Neutrophil (primary cell): ENCODE data around the gene OR5AN1.

Source experiments
- H3K27ac ChIP-seq: fragments of 200-600 bp; sonication (generic); 2 replicates; pipeline ENCODE4 v1.5.1; 2016; ENCODE audit warnings: mild to moderate bottlenecking, moderate library complexity
- H3K27me3 ChIP-seq: fragments of 200-600 bp; sonication (generic); 2 replicates; pipeline ENCODE4 v1.6.0; 2016; ENCODE audit warnings: mild to moderate bottlenecking
- H3K36me3 ChIP-seq: fragments of 200-600 bp; sonication (generic); 2 replicates; pipeline ENCODE4 v1.5.1; 2017
- H3K4me1 ChIP-seq, 2 experiments: fragments of 200-600 bp in 1 of 2; sonication (generic) in 1 of 2; 1 replicate in 1 of 2; 2 replicates in 1 of 2; pipeline versions ENCODE4 v1.5.1 to v1.6.1; 2013 to 2016; ENCODE audit warnings: low read depth in 1 of 2, low read length in 1 of 2, mild to moderate bottlenecking in 1 of 2, moderate library complexity in 1 of 2; ENCODE audit not compliant: control insufficient read depth in 1 of 2, insufficient read depth in 1 of 2
- H3K4me3 ChIP-seq, 2 experiments: fragments of 200-600 bp in 1 of 2; sonication (generic) in 1 of 2; 1 replicate in 1 of 2; 2 replicates in 1 of 2; pipeline ENCODE4 v1.5.1; 2013 to 2016; ENCODE audit warnings: low read depth in 1 of 2, low read length in 1 of 2, mild to moderate bottlenecking in 1 of 2, moderate library complexity in 1 of 2
- H3K9me3 ChIP-seq: fragments of 200-600 bp; sonication (generic); 2 replicates; pipeline ENCODE4 v1.5.1; 2016
- TF ChIP-seq, protein P1 (sequence below): fragments of 200-600 bp; sonication (generic); IDR thresholded peaks from 2 replicates; pipeline ENCODE4 v1.5.1; 2016; ENCODE audit warnings: antibody characterized with exemption

Gene OR5AN1

GRCh38 chr11:59380263-59381059 is 21.8 kb downstream of the OR5AN1 start:
- TF ChIP-seq, protein P1, sequence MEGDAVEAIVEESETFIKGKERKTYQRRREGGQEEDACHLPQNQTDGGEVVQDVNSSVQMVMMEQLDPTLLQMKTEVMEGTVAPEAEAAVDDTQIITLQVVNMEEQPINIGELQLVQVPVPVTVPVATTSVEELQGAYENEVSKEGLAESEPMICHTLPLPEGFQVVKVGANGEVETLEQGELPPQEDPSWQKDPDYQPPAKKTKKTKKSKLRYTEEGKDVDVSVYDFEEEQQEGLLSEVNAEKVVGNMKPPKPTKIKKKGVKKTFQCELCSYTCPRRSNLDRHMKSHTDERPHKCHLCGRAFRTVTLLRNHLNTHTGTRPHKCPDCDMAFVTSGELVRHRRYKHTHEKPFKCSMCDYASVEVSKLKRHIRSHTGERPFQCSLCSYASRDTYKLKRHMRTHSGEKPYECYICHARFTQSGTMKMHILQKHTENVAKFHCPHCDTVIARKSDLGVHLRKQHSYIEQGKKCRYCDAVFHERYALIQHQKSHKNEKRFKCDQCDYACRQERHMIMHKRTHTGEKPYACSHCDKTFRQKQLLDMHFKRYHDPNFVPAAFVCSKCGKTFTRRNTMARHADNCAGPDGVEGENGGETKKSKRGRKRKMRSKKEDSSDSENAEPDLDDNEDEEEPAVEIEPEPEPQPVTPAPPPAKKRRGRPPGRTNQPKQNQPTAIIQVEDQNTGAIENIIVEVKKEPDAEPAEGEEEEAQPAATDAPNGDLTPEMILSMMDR: no peak
- Histone ChIP-seq H3K9me3 (no peaks in the 10 kb centered on the region), H3K27me3 (no peaks in the 10 kb centered on the region), H3K27ac (no peak overlapping the region), H3K4me1 (no peaks in the 10 kb centered on the region), H3K36me3 (no peaks in the 10 kb centered on the region), H3K4me3 (no peak overlapping the region)

GRCh38 chr11:59394186-59394585 is 35.5 kb downstream of the OR5AN1 start:
- H3K36me3 ChIP-seq: no peaks in the 10 kb centered on the region
- no peaks in the 10 kb centered on the region for H3K4me1 ChIP-seq
- H3K4me3 ChIP-seq: no peak overlapping the region
- no peaks in the 10 kb centered on the region for H3K27me3 ChIP-seq
- no peak overlapping the region for H3K27ac ChIP-seq
- TF ChIP-seq, protein P1: no peak
- H3K9me3 ChIP-seq: no peaks in the 10 kb centered on the region

GRCh38 chr11:59400461-59401261 is 42.0 kb downstream of the OR5AN1 start:
- no peaks in the 10 kb centered on the region for H3K36me3 ChIP-seq
- H3K27ac ChIP-seq: no peak overlapping the region
- no peaks in the 10 kb centered on the region for H3K27me3 ChIP-seq
- no peak overlapping the region for H3K4me3 ChIP-seq
- TF ChIP-seq, protein P1: no peak
- peaks cover 5% of the 10 kb centered on the region for H3K9me3 ChIP-seq
- H3K4me1 ChIP-seq: no peaks in the 10 kb centered on the region

- H3K36me3 ChIP-seq: no peaks in the 10 kb centered on the region
- peaks cover 5% of the 10 kb centered on the region for H3K9me3 ChIP-seq
- H3K27ac ChIP-seq: no peak overlapping the region
- H3K4me3 ChIP-seq: no peak overlapping the region
- no peaks in the 10 kb centered on the region for H3K27me3 ChIP-seq
- H3K4me1 ChIP-seq: no peaks in the 10 kb centered on the region
- TF ChIP-seq, protein P1: no peak
Measured at GRCh38 chr11:59401262-59401552, 42.5 kb downstream of the OR5AN1 start.

DNA sequence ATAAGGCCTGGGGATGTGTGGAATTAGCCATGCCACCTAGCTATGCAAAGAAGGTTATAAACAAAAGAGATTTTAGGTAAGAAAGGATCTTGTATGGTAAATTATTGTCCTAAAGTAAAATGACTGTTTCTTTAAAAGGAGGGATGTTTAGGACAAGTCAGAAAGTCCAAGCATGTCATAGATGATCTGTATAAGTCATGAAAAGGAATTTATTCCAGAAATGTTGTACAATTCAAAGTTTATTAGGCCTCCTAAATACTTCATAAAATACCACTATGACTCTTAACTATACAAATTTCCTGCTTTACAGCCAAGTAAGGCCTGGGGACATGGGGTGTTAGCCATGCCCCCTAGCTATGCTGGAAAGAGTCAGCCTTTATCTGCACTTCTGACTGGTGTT is 44.9 kb downstream of the OR5AN1 start:
- no peaks in the 10 kb centered on the region for H3K27me3 ChIP-seq
- no peaks in the 10 kb centered on the region for H3K4me1 ChIP-seq
- H3K4me3 ChIP-seq: no peak overlapping the region
- peaks cover 5% of the 10 kb centered on the region for H3K9me3 ChIP-seq
- H3K36me3 ChIP-seq: no peaks in the 10 kb centered on the region
- no peak overlapping the region for H3K27ac ChIP-seq
- TF ChIP-seq, protein P1: no peak
